ENCODE results near the gene AK5. TPM values are rescaled to one million over a fixed set of nuclear protein-coding genes. Genes with fewer than 3 reads are reported as not detected.

The AK5 gene
- total RNA-seq, 1 donor from 2014 or later: not detected

DNA sequence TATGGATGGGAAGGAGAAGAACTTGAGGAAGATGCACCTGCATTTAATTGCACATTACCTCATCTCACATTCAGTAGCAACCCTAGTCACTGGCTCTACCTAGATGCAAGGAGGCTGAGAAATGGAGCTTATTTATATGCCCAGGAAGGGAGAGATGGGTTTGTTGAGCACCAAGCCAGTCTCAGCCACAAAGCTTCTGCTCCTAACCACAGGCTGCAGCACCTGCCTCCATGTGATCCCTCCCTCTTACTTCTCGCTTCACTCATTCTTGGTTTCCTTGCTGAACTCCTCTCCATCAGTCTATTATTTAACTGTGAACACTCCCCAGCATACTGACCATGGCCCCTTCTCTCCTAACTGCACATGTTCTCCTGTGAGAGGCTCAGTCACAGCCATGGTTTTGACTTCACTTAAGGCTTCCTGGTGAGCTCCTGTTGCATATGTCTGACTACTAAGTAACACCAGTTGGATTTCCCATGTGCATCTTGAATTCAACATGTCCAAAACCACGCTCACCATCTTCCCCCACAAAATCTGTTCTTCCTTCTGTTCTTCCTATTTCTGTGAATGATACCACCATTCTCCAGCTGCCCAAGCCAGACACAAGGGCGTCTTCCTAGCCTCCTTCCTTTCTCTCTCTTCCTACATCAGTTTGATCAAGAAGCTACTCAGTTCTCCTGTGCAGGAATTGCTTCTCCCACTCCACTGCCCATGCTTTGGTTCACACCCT lies 139.8 kb downstream of the AK5 start:
- Mint-ChIP-seq H3K4me1 (ENCODE audit: unreplicated experiment) (no peaks in the 10 kb centered on the region), H3K27me3 (ENCODE audit: unreplicated experiment) (peaks cover 4% of the 10 kb centered on the region), H3K36me3 (ENCODE audit: low read depth, unreplicated experiment) (no peaks in the 10 kb centered on the region), H3K4me3 (ENCODE audit: unreplicated experiment) (no peak overlapping the region), H3K27ac (ENCODE audit: unreplicated experiment) (no peak overlapping the region), H3K9me3 (ENCODE audit: unreplicated experiment) (no peaks in the 10 kb centered on the region)
- TF ChIP-seq, protein P1, sequence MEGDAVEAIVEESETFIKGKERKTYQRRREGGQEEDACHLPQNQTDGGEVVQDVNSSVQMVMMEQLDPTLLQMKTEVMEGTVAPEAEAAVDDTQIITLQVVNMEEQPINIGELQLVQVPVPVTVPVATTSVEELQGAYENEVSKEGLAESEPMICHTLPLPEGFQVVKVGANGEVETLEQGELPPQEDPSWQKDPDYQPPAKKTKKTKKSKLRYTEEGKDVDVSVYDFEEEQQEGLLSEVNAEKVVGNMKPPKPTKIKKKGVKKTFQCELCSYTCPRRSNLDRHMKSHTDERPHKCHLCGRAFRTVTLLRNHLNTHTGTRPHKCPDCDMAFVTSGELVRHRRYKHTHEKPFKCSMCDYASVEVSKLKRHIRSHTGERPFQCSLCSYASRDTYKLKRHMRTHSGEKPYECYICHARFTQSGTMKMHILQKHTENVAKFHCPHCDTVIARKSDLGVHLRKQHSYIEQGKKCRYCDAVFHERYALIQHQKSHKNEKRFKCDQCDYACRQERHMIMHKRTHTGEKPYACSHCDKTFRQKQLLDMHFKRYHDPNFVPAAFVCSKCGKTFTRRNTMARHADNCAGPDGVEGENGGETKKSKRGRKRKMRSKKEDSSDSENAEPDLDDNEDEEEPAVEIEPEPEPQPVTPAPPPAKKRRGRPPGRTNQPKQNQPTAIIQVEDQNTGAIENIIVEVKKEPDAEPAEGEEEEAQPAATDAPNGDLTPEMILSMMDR (IDR thresholded peaks at IDR 0.05; ENCODE audit: unreplicated experiment): no peak
- DNase-seq (ENCODE audit: low spot score): no peak

DNA sequence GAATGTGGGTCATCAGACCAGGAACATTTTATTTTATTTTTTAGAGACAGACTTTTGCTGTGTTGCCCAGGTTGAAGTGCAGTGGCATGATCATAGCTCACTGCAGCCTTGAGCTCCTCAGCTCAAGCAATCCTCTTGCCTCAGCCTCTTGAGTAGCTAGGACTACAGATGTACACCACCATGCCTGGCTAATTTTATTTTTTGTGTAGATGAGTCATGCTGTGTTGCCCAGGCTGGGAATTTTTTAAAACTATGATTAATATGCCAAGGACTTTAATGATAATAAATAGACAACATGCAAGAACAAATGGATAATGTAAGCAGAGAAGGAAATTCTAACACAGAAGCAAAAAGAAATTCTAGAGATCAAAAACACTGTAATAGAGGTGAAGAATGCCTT lies 142.4 kb downstream of the AK5 start:
- TF ChIP-seq, protein P1 (IDR thresholded peaks at IDR 0.05; ENCODE audit: unreplicated experiment): no peak
- no peak overlapping the region for H3K27ac Mint-ChIP-seq (ENCODE audit: unreplicated experiment)
- H3K27me3 Mint-ChIP-seq (ENCODE audit: unreplicated experiment): peaks cover 4% of the 10 kb centered on the region

DNA sequence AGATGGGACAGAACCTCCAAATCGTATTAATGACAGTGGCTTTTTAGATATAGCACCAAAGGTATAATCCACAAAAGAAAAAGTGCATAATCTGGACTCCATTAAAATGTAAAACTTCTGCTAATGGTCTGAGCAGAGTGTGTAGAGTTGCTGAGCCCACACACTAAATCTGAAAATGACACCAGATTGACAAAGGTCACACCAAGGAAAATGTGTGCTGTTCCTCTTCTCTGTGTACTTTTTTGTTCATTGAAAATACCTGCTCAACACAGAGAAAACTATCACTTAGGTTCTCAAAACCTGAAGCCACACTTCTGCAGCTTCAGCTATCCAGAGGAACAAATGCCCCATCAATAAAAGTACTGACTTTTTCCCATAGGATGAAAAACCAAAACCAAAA lies 146.2 kb downstream of the AK5 start:
- Mint-ChIP-seq H3K9me3 (ENCODE audit: unreplicated experiment) (no peaks in the 10 kb centered on the region), H3K27me3 (ENCODE audit: unreplicated experiment) (no peaks in the 10 kb centered on the region), H3K4me3 (ENCODE audit: unreplicated experiment) (no peak overlapping the region), H3K27ac (ENCODE audit: unreplicated experiment) (no peak overlapping the region), H3K4me1 (ENCODE audit: unreplicated experiment) (no peaks in the 10 kb centered on the region), H3K36me3 (ENCODE audit: low read depth, unreplicated experiment) (no peaks in the 10 kb centered on the region)
- TF ChIP-seq, protein P1 (IDR thresholded peaks at IDR 0.05; ENCODE audit: unreplicated experiment): no peak
- DNase-seq (ENCODE audit: low spot score): no peak

More for the DNA sequence above, 142.4 kb downstream of the AK5 start:
- no peak for DNase-seq (ENCODE audit: low spot score)
- Mint-ChIP-seq H3K4me3 (ENCODE audit: unreplicated experiment) (no peak overlapping the region), H3K4me1 (ENCODE audit: unreplicated experiment) (no peaks in the 10 kb centered on the region), H3K9me3 (ENCODE audit: unreplicated experiment) (no peaks in the 10 kb centered on the region), H3K36me3 (ENCODE audit: low read depth, unreplicated experiment) (no peaks in the 10 kb centered on the region)

DNA sequence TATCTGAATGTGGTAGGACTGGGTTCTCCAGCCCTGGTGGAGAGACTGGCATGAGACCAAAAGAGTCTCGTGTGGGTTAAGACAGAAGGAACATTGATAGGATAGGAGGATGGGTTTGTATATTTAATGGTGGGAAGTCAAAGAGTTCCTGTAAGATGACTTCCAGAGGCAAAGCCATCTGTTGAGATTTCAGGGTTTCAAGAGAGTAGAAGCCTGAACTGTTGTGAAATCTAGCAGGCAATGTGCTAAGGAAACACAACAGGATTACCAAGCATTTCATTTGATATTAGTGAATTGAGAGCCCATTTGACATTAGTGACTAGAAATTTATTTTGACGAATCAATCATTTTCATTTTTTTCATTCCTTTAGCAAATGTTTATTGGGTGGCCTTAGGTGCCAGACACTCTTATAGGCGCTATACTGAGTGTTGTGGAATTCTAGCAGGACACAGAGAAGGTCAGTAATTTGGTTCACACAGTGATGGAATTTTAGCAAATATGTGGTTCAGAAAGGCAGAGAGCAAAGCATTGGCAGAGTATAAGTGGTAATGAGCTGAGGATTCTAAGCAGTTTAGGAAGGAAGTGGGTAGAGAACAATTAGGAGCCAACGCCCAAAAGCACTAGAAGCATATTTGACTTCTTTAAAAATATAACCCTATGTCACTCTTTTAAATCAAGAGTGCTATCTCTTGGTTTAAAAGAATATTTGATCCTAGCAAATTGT lies 149.3 kb downstream of the AK5 start:
- H3K4me1 Mint-ChIP-seq (ENCODE audit: unreplicated experiment): peaks cover 4% of the 10 kb centered on the region
- no peak overlapping the region for H3K4me3 Mint-ChIP-seq (ENCODE audit: unreplicated experiment)
- TF ChIP-seq, protein P1 (IDR thresholded peaks at IDR 0.05; ENCODE audit: unreplicated experiment): no peak
- no peak for DNase-seq (ENCODE audit: low spot score)
- H3K27ac Mint-ChIP-seq (ENCODE audit: unreplicated experiment): no peak overlapping the region
- no peaks in the 10 kb centered on the region for H3K36me3 Mint-ChIP-seq (ENCODE audit: low read depth, unreplicated experiment)
- no peaks in the 10 kb centered on the region for H3K9me3 Mint-ChIP-seq (ENCODE audit: unreplicated experiment)
- H3K27me3 Mint-ChIP-seq (ENCODE audit: unreplicated experiment): no peaks in the 10 kb centered on the region

DNA sequence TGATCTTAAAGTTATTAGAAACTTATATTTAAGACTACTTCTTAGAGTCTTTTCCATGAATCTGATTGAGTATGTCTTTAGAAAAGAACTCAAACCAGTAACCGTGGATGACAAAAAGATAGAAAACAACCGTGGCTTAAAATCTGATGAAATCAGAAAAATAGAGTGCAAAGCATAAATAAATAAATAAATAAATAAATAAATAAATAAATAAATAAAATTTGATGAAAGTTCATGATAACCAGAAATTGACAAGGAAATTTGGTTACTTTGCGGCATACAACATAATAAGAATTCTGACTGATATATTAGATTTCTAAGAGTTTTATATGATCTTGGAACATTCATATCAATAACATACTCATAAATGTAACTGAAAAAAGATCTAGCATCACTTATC lies 152.1 kb downstream of the AK5 start:
- TF ChIP-seq, protein P1 (IDR thresholded peaks at IDR 0.05; ENCODE audit: unreplicated experiment): no peak
- Mint-ChIP-seq H3K9me3 (ENCODE audit: unreplicated experiment) (no peaks in the 10 kb centered on the region), H3K4me1 (ENCODE audit: unreplicated experiment) (peaks cover 4% of the 10 kb centered on the region), H3K4me3 (ENCODE audit: unreplicated experiment) (no peak overlapping the region), H3K27ac (ENCODE audit: unreplicated experiment) (no peak overlapping the region), H3K27me3 (ENCODE audit: unreplicated experiment) (no peaks in the 10 kb centered on the region), H3K36me3 (ENCODE audit: low read depth, unreplicated experiment) (no peaks in the 10 kb centered on the region)
- DNase-seq (ENCODE audit: low spot score): no peak

All from endothelial cell (in vitro differentiated cells).